ENCODE measurements around the gene KCNIP3. TPM values are rescaled to one million over a fixed set of nuclear protein-coding genes. Genes with fewer than 3 reads are reported as not detected.

The KCNIP3 gene
- total RNA-seq, 4 donors from 2014 or later: 5.2 to 20.4 (median 11.4) TPM

- intact Hi-C loops (cut with DNase I; ENCODE audit: low total_unique reads): no loop called here
- WGBS, 2 donors: 51 to 70% methylated on average over 10 of the region's 10 CpGs
- no peak for TF ChIP-seq POLR2A (IDR thresholded peaks at IDR 0.05)
- no peak for TF ChIP-seq CTCF (IDR thresholded peaks at IDR 0.05)
- no peak overlapping the region for H3K4me3 ChIP-seq (ENCODE audit: low read depth, poor library complexity, severe bottlenecking)
- DNase-seq (ENCODE audit: low spot score in 2 of 2): no peak
These were observed 9.3 kb downstream of the KCNIP3 start for GRCh38 chr2:95306336-95306895.

- no peak for DNase-seq (ENCODE audit: low spot score in 2 of 2)
- TF ChIP-seq CTCF (IDR thresholded peaks at IDR 0.05) (no peak), POLR2A (IDR thresholded peaks at IDR 0.05) (no peak)
- no peak overlapping the region for H3K4me3 ChIP-seq (ENCODE audit: low read depth, poor library complexity, severe bottlenecking)
- 86 to 91% methylated on average over 5 of the region's 5 CpGs for WGBS, 2 donors
- intact Hi-C loops (cut with DNase I; ENCODE audit: low total_unique reads): no loop called here
These were observed 9.9 kb downstream of the KCNIP3 start for GRCh38 chr2:95307036-95307435.

GRCh38 chr2:95307878-95308277 is 10.7 kb downstream of the KCNIP3 start:
- WGBS, 2 donors: 81 to 84% methylated on average over 8 of the region's 8 CpGs
- intact Hi-C loops (cut with DNase I; ENCODE audit: low total_unique reads): no loop called here
- no peak for TF ChIP-seq CTCF (IDR thresholded peaks at IDR 0.05)
- TF ChIP-seq POLR2A (IDR thresholded peaks at IDR 0.05): no peak
- H3K4me3 ChIP-seq (ENCODE audit: low read depth, poor library complexity, severe bottlenecking): no peak overlapping the region
- DNase-seq (ENCODE audit: low spot score in 2 of 2): no peak

- intact Hi-C loops (cut with DNase I; ENCODE audit: low total_unique reads): no loop called here
- H3K4me3 ChIP-seq (ENCODE audit: low read depth, poor library complexity, severe bottlenecking): no peak overlapping the region
- TF ChIP-seq CTCF (IDR thresholded peaks at IDR 0.05) (no peak), POLR2A (IDR thresholded peaks at IDR 0.05) (no peak)
- no peak for DNase-seq (ENCODE audit: low spot score in 2 of 2)
- 80 to 82% methylated on average over 12 of the region's 12 CpGs for WGBS, 2 donors
These were observed 11.4 kb downstream of the KCNIP3 start for GRCh38 chr2:95308426-95308990.

- no peak overlapping the region for H3K4me3 ChIP-seq (ENCODE audit: low read depth, poor library complexity, severe bottlenecking)
- TF ChIP-seq POLR2A (IDR thresholded peaks at IDR 0.05) (no peak), CTCF (IDR thresholded peaks at IDR 0.05) (no peak)
- DNase-seq (ENCODE audit: low spot score in 2 of 2): no peak
- WGBS, 2 donors: 66 to 68% methylated on average over 8 of the region's 8 CpGs
- intact Hi-C loops (cut with DNase I; ENCODE audit: low total_unique reads): no loop called here
These were observed 12.5 kb downstream of the KCNIP3 start for GRCh38 chr2:95309599-95309998.

- TF ChIP-seq POLR2A (IDR thresholded peaks at IDR 0.05) (no peak), CTCF (IDR thresholded peaks at IDR 0.05) (no peak)
- no peak overlapping the region for H3K4me3 ChIP-seq (ENCODE audit: low read depth, poor library complexity, severe bottlenecking)
- WGBS, 2 donors: 71 to 86% methylated on average over 1 to 6 of the region's 8 CpGs
- intact Hi-C loops (cut with DNase I; ENCODE audit: low total_unique reads): loop anchor here (10.0 kb wide), 1 partner anchor 75 kb away; no protein-coding TSS in a partner anchor
- no peak for DNase-seq (ENCODE audit: low spot score in 2 of 2)
These were observed 13.1 kb downstream of the KCNIP3 start for GRCh38 chr2:95310216-95310615.

Measured in lower leg skin (tissue), 4 donors.